ENCODE measurements around the gene CENPX.

GRCh38 chr17:82021900-82022309, 773 bp downstream of the CENPX start:
- TF ChIP-seq FOXM1 (IDR thresholded peaks at IDR 0.05; ENCODE audit: borderline replicate concordance) (no peak), LEF1 (IDR thresholded peaks at IDR 0.05; ENCODE audit: borderline replicate concordance) (no peak), ZNF384 (IDR thresholded peaks at IDR 0.05) (no peak), FOXK2 (IDR thresholded peaks at IDR 0.05) (no peak), ARNT (IDR thresholded peaks at IDR 0.05) (no peak), NFRKB (IDR thresholded peaks at IDR 0.05) (no peak), SUZ12 (IDR thresholded peaks at IDR 0.05) (no peak), FOXA1 (IDR thresholded peaks at IDR 0.05) (no peak), HDGF (IDR thresholded peaks at IDR 0.05; ENCODE audit: borderline replicate concordance) (no peak), TARDBP (IDR thresholded peaks at IDR 0.05) (no peak), BHLHE40 (IDR thresholded peaks at IDR 0.05; ENCODE audit: borderline replicate concordance) (no peak), L3MBTL2 (conservative IDR thresholded peaks at IDR 0.05) (no peak)
